ENCODE measurements around the gene GDI2. TPM values are rescaled to one million over a fixed set of nuclear protein-coding genes. Genes with fewer than 3 reads are reported as not detected.

GDI2 gene
- total and polyA plus RNA-seq, 2 of the 13 experiments (the other 11 are each of a cell fraction or from before 2014, with no cell fraction given) = 153 to 477 TPM

GRCh38 chr10:5813341-5814109 lies at the start of gene GDI2 (continued):
- TF ChIP-seq CREBL2 (CRISPR knock-in tag; IDR thresholded peaks at IDR 0.05; ENCODE audit: borderline replicate concordance) = 0 out of 2 replicates have a peak, but pooled peaks have one; percentile 56
- no peak for TF ChIP-seq HDAC6 (IDR thresholded peaks at IDR 0.05; ENCODE audit: low read depth, low read length)
- TF ChIP-seq GPBP1L1 (CRISPR knock-in tag; IDR thresholded peaks at IDR 0.05) = no peak
- no peak for TF ChIP-seq GTF2F1 (IDR thresholded peaks at IDR 0.05; ENCODE audit: low read length)
- peak; percentile 50; the same call in 1 of the 2 replicates for TF ChIP-seq ZNF800 (CRISPR knock-in tag; IDR thresholded peaks at IDR 0.05)
- TF ChIP-seq ZFP41 (CRISPR knock-in tag; IDR thresholded peaks at IDR 0.05; ENCODE audit: borderline replicate concordance) = peak; percentile 66
- TF ChIP-seq RBFOX2 (IDR thresholded peaks at IDR 0.05; ENCODE audit: low read depth, low read length) = peak; percentile 91
- TF ChIP-seq ZNF7 (CRISPR knock-in tag; IDR thresholded peaks at IDR 0.05) = no peak
- peak; percentile 69 for TF ChIP-seq ZNF609 (CRISPR knock-in tag; IDR thresholded peaks at IDR 0.05; ENCODE audit: borderline replicate concordance)
- peak; percentile 91 for TF ChIP-seq NFYC (CRISPR knock-in tag; IDR thresholded peaks at IDR 0.05)
- peak; percentile 67; the same call in 1 of the 2 replicates for TF ChIP-seq MTA1 (CRISPR knock-in tag; IDR thresholded peaks at IDR 0.05; ENCODE audit: borderline replicate concordance)
